Ascending aorta (tissue), 2 donors: ENCODE data around the gene PID1. TPM values are rescaled to one million over a fixed set of nuclear protein-coding genes. Genes with fewer than 3 reads are reported as not detected.
A peak's percentile ranks its signal among the peaks of the same experiment; 100 is the strongest.

Experiments used
- DNase-seq, 2 donors: peaks; one replicate each; pipeline ENCODE4 v3.0.0-alpha.2; 2019; ENCODE audit warnings: low spot score in 2 of 2
- H3K27ac ChIP-seq, 2 donors: fragments of 200-600 bp; sonication (generic); one replicate each; pipeline ENCODE4 v1.5.1; 2016 to 2017; ENCODE audit warnings: mild to moderate bottlenecking in 1 of 2
- H3K27me3 ChIP-seq: fragments of 200-600 bp; sonication (generic); one replicate; pipeline ENCODE4 v1.5.1; 2017
- H3K36me3 ChIP-seq, 2 donors: fragments of 200-600 bp; sonication (generic); one replicate each; pipeline ENCODE4 v1.5.1; 2016
- H3K4me1 ChIP-seq, 2 donors: fragments of 200-600 bp; sonication (generic); one replicate each; pipeline ENCODE4 v1.5.1; 2016 to 2017; ENCODE audit warnings: mild to moderate bottlenecking in 1 of 2
- H3K4me3 ChIP-seq, 2 donors: fragments of 200-600 bp; sonication (generic); one replicate each; pipeline ENCODE4 v1.5.1; 2016 to 2017; ENCODE audit warnings: mild to moderate bottlenecking in 1 of 2
- H3K9me3 ChIP-seq, 2 donors: fragments of 200-600 bp; sonication (generic); one replicate each; pipeline ENCODE4 v1.5.1; 2016
- intact Hi-C: fragments of 100-400 bp; cut with DNase I; formaldehyde crosslinking; loops from one replicate; pipeline ENCODE4 v1.15.1; 2023
- total RNA-seq: library from RNA; depleted of rRNA; stranded (reverse); fragments of >200 nt; gene quantifications from one replicate; pipeline ENCODE4 v1.1.0, GENCODE V29; 2016
- TF ChIP-seq, protein P1 (sequence below), 3 experiments: fragments of 200-600 bp in 2 of 3; fragments of 450-650 bp in 1 of 3; sonication (generic) in 2 of 3; IDR thresholded peaks; one replicate each; pipeline ENCODE4 v1.5.1; 2016 to 2019; ENCODE audit warnings: antibody characterized with exemption in 3 of 3, mild to moderate bottlenecking in 1 of 3, moderate library complexity in 1 of 3

PID1 gene
- total RNA-seq, 1 donor from 2014 or later, result 38.4 TPM

DNA sequence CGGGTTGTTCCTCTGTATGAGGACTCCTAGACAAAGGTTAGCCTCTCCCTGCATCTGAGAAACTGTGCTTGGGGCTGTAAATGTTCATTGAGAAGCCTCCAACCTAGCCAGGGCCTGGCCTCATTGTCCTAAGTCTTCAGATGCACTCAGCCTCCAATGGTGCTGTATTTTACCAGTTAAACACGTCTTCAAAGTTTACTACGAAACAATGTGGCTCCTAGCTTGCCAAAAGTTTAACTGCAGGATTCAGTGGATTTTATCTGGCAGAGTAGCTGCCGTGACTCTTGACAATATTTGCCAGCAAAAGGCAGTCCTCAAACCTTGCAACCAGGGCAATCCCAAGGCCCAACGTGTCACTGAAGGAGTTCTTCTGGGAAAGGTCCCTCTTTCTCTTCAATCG lies 1.1 kb downstream of the PID1 start:
- intact Hi-C loops, result loop anchor here (5.0 to 10.0 kb wide), 4 partner anchors 147 to 1395 kb away; partner anchors contain the start of gene DAW1

DNA sequence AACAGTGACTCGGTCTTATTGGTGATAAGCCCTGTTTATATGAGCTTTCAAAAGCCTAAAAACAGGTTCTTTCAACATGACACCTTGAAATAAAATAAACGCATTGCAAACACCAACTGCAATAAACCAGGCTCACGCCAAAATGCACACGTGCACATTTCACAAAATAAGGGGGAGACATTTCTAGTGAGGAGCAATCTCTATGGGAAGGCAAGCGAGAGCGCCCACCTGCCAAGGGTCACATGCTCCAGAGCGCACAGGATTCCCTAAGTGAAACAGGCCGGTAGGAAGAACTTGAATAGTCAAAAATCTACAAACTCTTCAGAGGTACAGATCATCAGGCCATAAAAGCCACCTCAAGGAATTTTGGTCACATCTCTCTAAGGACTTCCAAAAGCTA lies 1.9 kb downstream of the PID1 start:
- Histone ChIP-seq H3K27ac (peak overlapping the region; percentile 91 to 95), H3K4me1 (peaks cover 6 to 16% of the 10 kb centered on the region in 2 donors), H3K9me3 (no peaks in the 10 kb centered on the region), H3K27me3 (no peaks in the 10 kb centered on the region), H3K36me3 (no peaks in the 10 kb centered on the region), H3K4me3 (peak overlapping the region; percentile 92 to 94)
- DNase-seq, result no peak
- intact Hi-C loops, result loop anchor here (10.0 kb wide), 1 partner anchor 1394 kb away; the partner anchor contains the start of gene DAW1
- TF ChIP-seq, protein P1, sequence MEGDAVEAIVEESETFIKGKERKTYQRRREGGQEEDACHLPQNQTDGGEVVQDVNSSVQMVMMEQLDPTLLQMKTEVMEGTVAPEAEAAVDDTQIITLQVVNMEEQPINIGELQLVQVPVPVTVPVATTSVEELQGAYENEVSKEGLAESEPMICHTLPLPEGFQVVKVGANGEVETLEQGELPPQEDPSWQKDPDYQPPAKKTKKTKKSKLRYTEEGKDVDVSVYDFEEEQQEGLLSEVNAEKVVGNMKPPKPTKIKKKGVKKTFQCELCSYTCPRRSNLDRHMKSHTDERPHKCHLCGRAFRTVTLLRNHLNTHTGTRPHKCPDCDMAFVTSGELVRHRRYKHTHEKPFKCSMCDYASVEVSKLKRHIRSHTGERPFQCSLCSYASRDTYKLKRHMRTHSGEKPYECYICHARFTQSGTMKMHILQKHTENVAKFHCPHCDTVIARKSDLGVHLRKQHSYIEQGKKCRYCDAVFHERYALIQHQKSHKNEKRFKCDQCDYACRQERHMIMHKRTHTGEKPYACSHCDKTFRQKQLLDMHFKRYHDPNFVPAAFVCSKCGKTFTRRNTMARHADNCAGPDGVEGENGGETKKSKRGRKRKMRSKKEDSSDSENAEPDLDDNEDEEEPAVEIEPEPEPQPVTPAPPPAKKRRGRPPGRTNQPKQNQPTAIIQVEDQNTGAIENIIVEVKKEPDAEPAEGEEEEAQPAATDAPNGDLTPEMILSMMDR (IDR thresholded peaks at IDR 0.05), result peak in 1 of 3 experiments; percentile 21

More for the DNA sequence above, 1.1 kb downstream of the PID1 start:
- Histone ChIP-seq H3K4me1 (peaks cover 6 to 14% of the 10 kb centered on the region in 2 donors), H3K36me3 (no peaks in the 10 kb centered on the region), H3K27me3 (no peaks in the 10 kb centered on the region), H3K9me3 (no peaks in the 10 kb centered on the region), H3K4me3 (peak overlapping the region; percentile 92 to 94), H3K27ac (peak overlapping the region; percentile 91 to 95)
- no peak for DNase-seq
- TF ChIP-seq, protein P1 (IDR thresholded peaks at IDR 0.05), result no peak

DNA sequence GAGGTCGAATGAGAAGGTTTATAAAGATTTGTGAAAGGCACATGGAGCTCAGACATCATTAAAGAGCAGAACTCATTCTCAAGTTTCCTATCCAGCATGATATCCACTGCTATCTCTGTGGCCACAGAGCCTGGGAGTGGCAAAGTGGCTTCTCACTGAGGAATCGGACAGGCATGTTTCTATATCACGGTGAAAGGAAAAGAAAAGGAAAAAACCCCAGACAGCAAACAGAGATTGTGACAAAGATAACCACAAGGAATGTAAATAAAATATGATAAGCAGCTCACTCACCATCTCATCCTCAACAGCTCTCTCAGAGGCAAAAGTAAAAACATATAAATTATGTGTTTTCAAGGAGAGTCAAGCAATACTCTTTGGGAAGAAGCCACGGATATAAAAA lies 2.5 kb downstream of the PID1 start:
- Histone ChIP-seq H3K27ac (peak overlapping the region; percentile 91 to 95), H3K36me3 (no peaks in the 10 kb centered on the region), H3K27me3 (no peaks in the 10 kb centered on the region), H3K9me3 (no peaks in the 10 kb centered on the region), H3K4me1 (peaks cover 6 to 14% of the 10 kb centered on the region in 2 donors), H3K4me3 (peak overlapping the region; percentile 92 to 94)
- no peak for DNase-seq
- intact Hi-C loops, result loop anchor here (10.0 kb wide), 1 partner anchor 1394 kb away; the partner anchor contains the start of gene DAW1
- TF ChIP-seq, protein P1 (IDR thresholded peaks at IDR 0.05), result no peak

DNA sequence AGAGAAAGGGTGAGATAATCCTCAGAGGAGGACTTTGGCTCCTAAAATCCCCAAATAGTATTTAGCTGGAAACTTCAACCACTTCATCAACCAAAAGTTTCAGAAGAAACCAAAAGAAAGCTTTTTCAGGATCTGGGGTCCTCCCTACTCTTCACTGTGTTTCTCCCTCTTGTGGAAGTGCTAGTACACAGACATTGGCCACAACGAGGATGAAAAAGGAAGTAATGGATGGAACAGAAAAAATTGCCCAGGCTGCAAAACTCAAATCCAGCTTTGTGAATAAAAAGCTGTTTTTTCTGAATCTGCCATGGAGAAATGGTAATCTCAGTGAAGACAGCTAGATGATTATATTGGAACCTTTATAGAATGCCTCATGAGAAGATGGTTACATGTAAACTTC lies 4.0 kb downstream of the PID1 start:
- no peak for DNase-seq
- peaks cover 0 to 15% of the 10 kb centered on the region in 2 donors for H3K4me1 ChIP-seq
- H3K36me3 ChIP-seq, result peaks cover 5% of the 10 kb centered on the region in 2 donors
- TF ChIP-seq, protein P1 (IDR thresholded peaks at IDR 0.05), result peak in 1 of 3 experiments; percentile 43
- peak overlapping the region; percentile 91 to 95 for H3K27ac ChIP-seq
- intact Hi-C loops, result loop anchor here (10.0 kb wide), 1 partner anchor 1392 kb away; the partner anchor contains the start of gene DAW1
- H3K9me3 ChIP-seq, result no peaks in the 10 kb centered on the region
- no peaks in the 10 kb centered on the region for H3K27me3 ChIP-seq
- peak overlapping the region; percentile 92 to 94 for H3K4me3 ChIP-seq

DNA sequence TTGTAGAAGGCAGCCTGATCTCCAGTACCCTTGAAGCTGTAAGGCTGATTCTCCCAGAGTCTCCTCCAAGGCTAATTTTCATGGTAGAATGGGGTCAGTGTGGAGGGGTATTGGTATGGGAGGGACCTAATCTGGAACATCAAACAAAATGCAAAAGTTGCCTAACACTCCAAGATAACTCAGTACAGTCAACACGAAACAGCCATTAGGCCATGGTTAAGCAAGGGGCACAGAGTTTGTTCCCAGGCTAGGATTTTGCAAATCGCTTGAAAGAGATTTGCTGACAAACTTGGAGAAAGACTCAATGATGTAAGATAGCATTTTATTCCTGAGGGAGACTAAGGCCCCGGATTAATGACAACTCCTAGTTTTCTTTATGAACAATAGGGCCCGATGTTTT lies 5.4 kb downstream of the PID1 start:
- Histone ChIP-seq H3K36me3 (peaks cover 11 to 15% of the 10 kb centered on the region in 2 donors), H3K4me1 (peaks cover 5 to 19% of the 10 kb centered on the region in 2 donors), H3K4me3 (peak overlapping the region; percentile 31 to 92), H3K27me3 (no peaks in the 10 kb centered on the region), H3K27ac (peak overlapping the region; percentile 91 to 95), H3K9me3 (no peaks in the 10 kb centered on the region)
- intact Hi-C loops, result loop anchor here (2.0 to 10.0 kb wide), 2 partner anchors 19 to 1391 kb away; partner anchors contain the start of gene DAW1
- no peak for DNase-seq
- TF ChIP-seq, protein P1 (IDR thresholded peaks at IDR 0.05), result no peak
